Uterus (tissue), 2 donors: ENCODE data around the gene BORCS8.

ENCODE experiments used
- CTCF ChIP-seq, 4 experiments: fragments of 200-600 bp in 2 of 4; fragments of 450-650 bp in 2 of 4; sonication (generic) in 2 of 4; IDR thresholded peaks; one replicate each; pipeline ENCODE4 v1.5.1; 2016 to 2019; ENCODE audit warnings: antibody characterized with exemption in 4 of 4, mild to moderate bottlenecking in 2 of 4, moderate library complexity in 1 of 4
- POLR2A ChIP-seq, 2 donors: fragments of 450-650 bp; IDR thresholded peaks; one replicate each; pipeline ENCODE4 v1.6.1; 2016; ENCODE audit warnings: antibody characterized with exemption in 2 of 2, mild to moderate bottlenecking in 1 of 2, moderate library complexity in 1 of 2

- TF ChIP-seq CTCF (IDR thresholded peaks at IDR 0.05) = no peak
- no peak for TF ChIP-seq POLR2A (IDR thresholded peaks at IDR 0.05)
These were observed 44.2 kb upstream of the BORCS8 start for GRCh38 chr19:19236173-19236572.
